ENCODE results near the gene PTPRN2. TPM values are rescaled to one million over a fixed set of nuclear protein-coding genes. Genes with fewer than 3 reads are reported as not detected.

PTPRN2 gene
- polyA plus RNA-seq, 1 of the 3 experiments (the other 2 are of a cell fraction): 4.0 TPM

DNA sequence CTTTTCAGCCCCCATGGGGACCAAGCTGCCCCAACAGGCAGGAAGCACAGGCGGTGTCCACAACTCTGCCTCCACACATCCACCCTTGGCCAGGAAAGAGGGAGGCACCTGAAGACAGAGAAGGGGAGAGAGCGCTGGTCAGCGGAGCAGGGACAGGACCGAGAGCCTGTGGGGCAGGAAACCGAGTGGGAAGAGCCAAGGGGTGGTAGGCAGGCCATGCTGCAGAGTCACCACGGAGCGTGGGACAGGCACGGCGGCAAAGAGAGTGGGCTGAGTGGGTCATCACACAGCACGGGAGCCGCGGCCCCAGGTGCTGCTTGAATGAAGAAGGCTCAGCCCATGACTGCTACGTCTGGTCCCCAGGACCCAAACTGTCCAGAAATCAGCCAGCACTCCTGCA is 109.8 kb downstream of the PTPRN2 start:
- POLR2A ChIA-PET: no interaction called here
- WGBS (ENCODE audit: low lambda C conversion rate): 56% methylated on average over 13 of the region's 13 CpGs

DNA sequence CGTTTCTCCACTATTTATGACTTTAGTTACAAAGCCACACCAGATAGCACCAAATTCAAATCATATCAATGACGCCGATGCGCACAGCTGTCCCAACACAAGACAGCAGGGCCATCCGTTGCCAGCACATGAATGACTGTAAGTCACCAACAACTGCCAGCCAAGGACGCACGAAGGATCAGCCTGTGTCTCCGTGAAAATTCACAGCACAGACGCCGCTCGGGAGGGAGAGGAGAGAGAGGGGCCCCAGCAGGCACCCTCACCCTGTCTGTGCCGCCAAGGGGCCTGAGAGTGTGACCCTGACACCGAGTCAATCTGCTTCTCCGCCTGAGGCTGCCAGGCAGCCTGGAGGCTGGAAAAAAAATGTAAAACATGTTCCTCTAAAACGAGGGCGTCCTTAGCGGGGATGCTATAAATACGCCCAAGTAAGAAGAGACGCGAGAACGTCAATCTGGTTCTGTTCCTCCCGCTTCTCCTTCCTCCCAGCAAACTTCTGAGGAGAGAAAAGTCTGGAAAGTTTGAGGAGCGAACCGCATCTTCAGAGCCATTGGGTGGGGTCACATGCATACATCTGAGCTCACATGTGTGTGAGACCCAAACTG is 111.2 kb downstream of the PTPRN2 start:
- Histone ChIP-seq H3K9ac (no peak overlapping the region), H3K27me3 (ENCODE audit: insufficient read depth) (no peaks in the 10 kb centered on the region), H3K36me3 (replicated peaks in 1 of 2; ENCODE audit: control insufficient read depth in 1 of 2, insufficient read depth in 2 of 2, low read length in 1 of 2) (no peaks in the 10 kb centered on the region), H3F3A (replicated peaks; ENCODE audit: insufficient read depth) (no peaks in the 10 kb centered on the region), H3K4me3 (ENCODE audit: low read depth in 2 of 2, low read length in 1 of 2) (no peak overlapping the region), H3K79me2 (ENCODE audit: insufficient read depth) (no peaks in the 10 kb centered on the region), H3K4me1 (ENCODE audit: control insufficient read depth in 1 of 2, insufficient read depth in 2 of 2, low read depth in 1 of 2, low read length in 1 of 2) (peaks cover 0 to 9% of the 10 kb centered on the region in 2 experiments; a peak in 1 of 4 replicates), H3K9me2 (no peaks in the 10 kb centered on the region), H3K27ac (ENCODE audit: low read depth in 2 of 2, low read length in 1 of 2) (no peak overlapping the region), H3K4me2 (no peak overlapping the region), H3K9me3 (no peaks in the 10 kb centered on the region; the same call in 1 of the 2 replicates), H2AFZ (ENCODE audit: low read depth) (no peak overlapping the region), H4K20me1 (ENCODE audit: insufficient read depth) (no peaks in the 10 kb centered on the region)
- no peak for DNase-seq
- CTCF ChIA-PET: no interaction called here
- TF ChIP-seq JUND (IDR thresholded peaks at IDR 0.05) (no peak), EZH2phosphoT487 (IDR thresholded peaks at IDR 0.05; ENCODE audit: borderline replicate concordance, low read depth) (no peak), MXI1 (IDR thresholded peaks at IDR 0.05; ENCODE audit: low read depth, low read length) (no peak), YY1 (IDR thresholded peaks at IDR 0.05; ENCODE audit: low read depth) (no peak)
- TF ChIP-seq, protein P1, sequence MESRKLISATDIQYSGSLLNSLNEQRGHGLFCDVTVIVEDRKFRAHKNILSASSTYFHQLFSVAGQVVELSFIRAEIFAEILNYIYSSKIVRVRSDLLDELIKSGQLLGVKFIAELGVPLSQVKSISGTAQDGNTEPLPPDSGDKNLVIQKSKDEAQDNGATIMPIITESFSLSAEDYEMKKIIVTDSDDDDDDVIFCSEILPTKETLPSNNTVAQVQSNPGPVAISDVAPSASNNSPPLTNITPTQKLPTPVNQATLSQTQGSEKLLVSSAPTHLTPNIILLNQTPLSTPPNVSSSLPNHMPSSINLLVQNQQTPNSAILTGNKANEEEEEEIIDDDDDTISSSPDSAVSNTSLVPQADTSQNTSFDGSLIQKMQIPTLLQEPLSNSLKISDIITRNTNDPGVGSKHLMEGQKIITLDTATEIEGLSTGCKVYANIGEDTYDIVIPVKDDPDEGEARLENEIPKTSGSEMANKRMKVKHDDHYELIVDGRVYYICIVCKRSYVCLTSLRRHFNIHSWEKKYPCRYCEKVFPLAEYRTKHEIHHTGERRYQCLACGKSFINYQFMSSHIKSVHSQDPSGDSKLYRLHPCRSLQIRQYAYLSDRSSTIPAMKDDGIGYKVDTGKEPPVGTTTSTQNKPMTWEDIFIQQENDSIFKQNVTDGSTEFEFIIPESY (IDR thresholded peaks at IDR 0.05; ENCODE audit: borderline replicate concordance, low read depth): no peak
- 64% methylated on average over 24 of the region's 24 CpGs for WGBS (ENCODE audit: low lambda C conversion rate)
- POLR2A ChIA-PET: no interaction called here

More for the DNA sequence above, 109.8 kb downstream of the PTPRN2 start:
- CTCF ChIA-PET: interaction anchor here (1.0 kb wide), 1 partner anchor 44 kb away, joined by 3 read pairs; no protein-coding TSS in a partner anchor
- H3K79me2 ChIP-seq (ENCODE audit: insufficient read depth): no peaks in the 10 kb centered on the region
- H3K4me2 ChIP-seq: no peak overlapping the region
- peaks cover 0 to 5% of the 10 kb centered on the region in 2 experiments; a peak in 1 of 4 replicates for H3K4me1 ChIP-seq (ENCODE audit: control insufficient read depth in 1 of 2, insufficient read depth in 2 of 2, low read depth in 1 of 2, low read length in 1 of 2)
- no peaks in the 10 kb centered on the region for H3K27me3 ChIP-seq (ENCODE audit: insufficient read depth)
- H3K9me3 ChIP-seq: no peaks in the 10 kb centered on the region; the same call in 1 of the 2 replicates
- no peaks in the 10 kb centered on the region for H3K9me2 ChIP-seq
- H3F3A ChIP-seq (replicated peaks; ENCODE audit: insufficient read depth): no peaks in the 10 kb centered on the region
- no peak overlapping the region for H3K4me3 ChIP-seq (ENCODE audit: low read depth in 2 of 2, low read length in 1 of 2)
- no peak for TF ChIP-seq FOXJ3 (CRISPR knock-in tag; IDR thresholded peaks at IDR 0.05)
- TF ChIP-seq NFIC (IDR thresholded peaks at IDR 0.05; ENCODE audit: borderline replicate concordance): no peak
- TF ChIP-seq FOXM1 (IDR thresholded peaks at IDR 0.05; ENCODE audit: low read depth): no peak
- TF ChIP-seq GATA2 (CRISPR knock-in tag; IDR thresholded peaks at IDR 0.05): no peak
- no peak for TF ChIP-seq EZH2phosphoT487 (IDR thresholded peaks at IDR 0.05; ENCODE audit: borderline replicate concordance, low read depth)
- TF ChIP-seq MEF2A (IDR thresholded peaks at IDR 0.05; ENCODE audit: borderline replicate concordance, low read depth): no peak
- no peak for TF ChIP-seq YY1 (IDR thresholded peaks at IDR 0.05; ENCODE audit: low read depth)
- TF ChIP-seq, protein P2, sequence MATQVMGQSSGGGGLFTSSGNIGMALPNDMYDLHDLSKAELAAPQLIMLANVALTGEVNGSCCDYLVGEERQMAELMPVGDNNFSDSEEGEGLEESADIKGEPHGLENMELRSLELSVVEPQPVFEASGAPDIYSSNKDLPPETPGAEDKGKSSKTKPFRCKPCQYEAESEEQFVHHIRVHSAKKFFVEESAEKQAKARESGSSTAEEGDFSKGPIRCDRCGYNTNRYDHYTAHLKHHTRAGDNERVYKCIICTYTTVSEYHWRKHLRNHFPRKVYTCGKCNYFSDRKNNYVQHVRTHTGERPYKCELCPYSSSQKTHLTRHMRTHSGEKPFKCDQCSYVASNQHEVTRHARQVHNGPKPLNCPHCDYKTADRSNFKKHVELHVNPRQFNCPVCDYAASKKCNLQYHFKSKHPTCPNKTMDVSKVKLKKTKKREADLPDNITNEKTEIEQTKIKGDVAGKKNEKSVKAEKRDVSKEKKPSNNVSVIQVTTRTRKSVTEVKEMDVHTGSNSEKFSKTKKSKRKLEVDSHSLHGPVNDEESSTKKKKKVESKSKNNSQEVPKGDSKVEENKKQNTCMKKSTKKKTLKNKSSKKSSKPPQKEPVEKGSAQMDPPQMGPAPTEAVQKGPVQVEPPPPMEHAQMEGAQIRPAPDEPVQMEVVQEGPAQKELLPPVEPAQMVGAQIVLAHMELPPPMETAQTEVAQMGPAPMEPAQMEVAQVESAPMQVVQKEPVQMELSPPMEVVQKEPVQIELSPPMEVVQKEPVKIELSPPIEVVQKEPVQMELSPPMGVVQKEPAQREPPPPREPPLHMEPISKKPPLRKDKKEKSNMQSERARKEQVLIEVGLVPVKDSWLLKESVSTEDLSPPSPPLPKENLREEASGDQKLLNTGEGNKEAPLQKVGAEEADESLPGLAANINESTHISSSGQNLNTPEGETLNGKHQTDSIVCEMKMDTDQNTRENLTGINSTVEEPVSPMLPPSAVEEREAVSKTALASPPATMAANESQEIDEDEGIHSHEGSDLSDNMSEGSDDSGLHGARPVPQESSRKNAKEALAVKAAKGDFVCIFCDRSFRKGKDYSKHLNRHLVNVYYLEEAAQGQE (IDR thresholded peaks at IDR 0.05; ENCODE audit: low read depth, low read length): no peak
- TF ChIP-seq FOSL2 (IDR thresholded peaks at IDR 0.05; ENCODE audit: borderline replicate concordance, low read depth): no peak
- no peak for TF ChIP-seq RXRA (IDR thresholded peaks at IDR 0.05; ENCODE audit: borderline replicate concordance, low read depth)
- TF ChIP-seq EP300 (IDR thresholded peaks at IDR 0.05; ENCODE audit: borderline replicate concordance in 1 of 2, low read depth in 1 of 2, low read length in 1 of 2): no peak
- TF ChIP-seq, protein P3, sequence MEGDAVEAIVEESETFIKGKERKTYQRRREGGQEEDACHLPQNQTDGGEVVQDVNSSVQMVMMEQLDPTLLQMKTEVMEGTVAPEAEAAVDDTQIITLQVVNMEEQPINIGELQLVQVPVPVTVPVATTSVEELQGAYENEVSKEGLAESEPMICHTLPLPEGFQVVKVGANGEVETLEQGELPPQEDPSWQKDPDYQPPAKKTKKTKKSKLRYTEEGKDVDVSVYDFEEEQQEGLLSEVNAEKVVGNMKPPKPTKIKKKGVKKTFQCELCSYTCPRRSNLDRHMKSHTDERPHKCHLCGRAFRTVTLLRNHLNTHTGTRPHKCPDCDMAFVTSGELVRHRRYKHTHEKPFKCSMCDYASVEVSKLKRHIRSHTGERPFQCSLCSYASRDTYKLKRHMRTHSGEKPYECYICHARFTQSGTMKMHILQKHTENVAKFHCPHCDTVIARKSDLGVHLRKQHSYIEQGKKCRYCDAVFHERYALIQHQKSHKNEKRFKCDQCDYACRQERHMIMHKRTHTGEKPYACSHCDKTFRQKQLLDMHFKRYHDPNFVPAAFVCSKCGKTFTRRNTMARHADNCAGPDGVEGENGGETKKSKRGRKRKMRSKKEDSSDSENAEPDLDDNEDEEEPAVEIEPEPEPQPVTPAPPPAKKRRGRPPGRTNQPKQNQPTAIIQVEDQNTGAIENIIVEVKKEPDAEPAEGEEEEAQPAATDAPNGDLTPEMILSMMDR (IDR thresholded peaks at IDR 0.05): no peak
- DNase-seq: no peak
- H4K20me1 ChIP-seq (ENCODE audit: insufficient read depth): no peaks in the 10 kb centered on the region
- no peak overlapping the region for H3K27ac ChIP-seq (ENCODE audit: low read depth in 2 of 2, low read length in 1 of 2)
- no peak overlapping the region for H3K9ac ChIP-seq
- no peak overlapping the region for H2AFZ ChIP-seq (ENCODE audit: low read depth)
- H3K36me3 ChIP-seq (replicated peaks in 1 of 2; ENCODE audit: control insufficient read depth in 1 of 2, insufficient read depth in 2 of 2, low read length in 1 of 2): no peaks in the 10 kb centered on the region
